Measurements from ENCODE around the gene ZC3HAV1.

- TF ChIP-seq CTCF (IDR thresholded peaks at IDR 0.05; ENCODE audit: low read depth, low read length) = no peak
- no peak for TF ChIP-seq EZH2phosphoT487 (IDR thresholded peaks at IDR 0.05; ENCODE audit: low read depth)
Observed at GRCh38 chr7:139011373-139011772, 98.1 kb downstream of the ZC3HAV1 start.

All from OCI-LY3 (cell line).